ENCODE data around the gene MTURN.
"Not testable (repeated sequence)": the region's sequence is repeated elsewhere in the genome, so short reads cannot be mapped to it uniquely, and the experiment has no call there.

MTURN gene

GRCh38 chr7:30134611-30135300, at the start of gene MTURN:
Gene MTURN, plus strand, starts transcription at chr7:30134986. Its CDS starts 151 bp downstream, at chr7:30135137.
- no peak for DNase-seq

- no peak for DNase-seq
Observed at GRCh38 chr7:30086529-30086928, 48.3 kb upstream of the MTURN start.

- no peak for DNase-seq
Observed at GRCh38 chr7:30087371-30087770, 47.4 kb upstream of the MTURN start.

DNA sequence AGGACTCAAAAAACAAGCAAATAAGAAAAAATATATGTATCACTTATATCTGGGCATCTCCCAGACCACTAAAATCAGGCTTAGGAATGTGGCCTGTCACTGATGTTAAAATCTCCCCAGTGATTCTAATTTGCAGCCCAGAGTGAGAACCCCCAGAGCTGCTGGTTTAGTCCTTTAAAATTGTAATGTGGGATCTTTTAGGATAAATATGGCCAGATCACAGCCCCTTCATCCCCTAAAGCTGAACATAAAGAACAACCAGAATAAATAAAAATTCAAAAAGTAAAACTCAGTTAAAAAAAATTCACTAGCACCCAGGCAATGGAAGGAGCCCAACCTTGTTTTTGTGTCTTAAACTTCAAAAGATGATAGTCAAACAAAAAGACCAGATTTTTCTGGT, 46.4 kb upstream of the MTURN start:
- DNase-seq: no peak

DNA sequence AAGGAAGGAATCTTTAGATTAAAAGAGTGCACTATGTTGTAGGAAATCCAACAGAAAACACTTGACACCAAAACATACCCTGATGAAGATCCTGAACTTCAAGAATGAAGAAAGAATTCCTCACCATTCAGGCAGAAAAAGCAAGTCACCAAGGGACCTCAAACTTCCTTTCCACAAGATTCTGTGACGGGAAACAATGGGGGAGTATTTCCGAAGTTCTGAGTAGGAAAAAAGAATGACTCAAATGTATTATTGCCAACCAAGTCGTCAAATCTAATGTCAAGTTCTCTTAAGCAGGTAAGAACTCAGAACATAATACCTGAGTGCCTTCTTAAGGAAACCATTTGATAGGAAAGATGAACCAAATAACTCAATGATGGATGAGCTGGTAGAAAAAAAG, 44.7 kb upstream of the MTURN start:
- no peak for DNase-seq

DNA sequence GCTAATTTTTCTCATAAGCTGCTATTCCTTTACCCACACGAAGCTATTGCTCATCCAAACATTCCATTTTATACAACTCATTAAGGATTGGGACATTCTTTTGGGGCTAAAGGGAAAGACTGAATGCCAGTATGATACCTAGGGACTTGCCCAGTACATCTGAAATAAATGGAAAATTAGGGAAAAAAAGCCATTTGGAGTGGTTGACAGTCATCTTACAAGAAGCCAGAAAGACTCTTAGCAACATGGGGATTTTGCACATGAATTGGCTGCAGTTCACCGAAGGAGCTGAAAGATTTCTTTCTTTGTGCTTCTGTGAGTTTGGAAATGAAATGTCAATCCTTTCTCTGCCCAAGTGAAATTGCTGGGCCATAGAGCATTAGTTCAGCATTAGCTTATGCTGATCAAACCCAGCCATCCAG, 43.3 kb upstream of the MTURN start:
- no peak for DNase-seq

- DNase-seq: no peak
Observed at GRCh38 chr7:30091987-30092386, 42.8 kb upstream of the MTURN start.

DNA sequence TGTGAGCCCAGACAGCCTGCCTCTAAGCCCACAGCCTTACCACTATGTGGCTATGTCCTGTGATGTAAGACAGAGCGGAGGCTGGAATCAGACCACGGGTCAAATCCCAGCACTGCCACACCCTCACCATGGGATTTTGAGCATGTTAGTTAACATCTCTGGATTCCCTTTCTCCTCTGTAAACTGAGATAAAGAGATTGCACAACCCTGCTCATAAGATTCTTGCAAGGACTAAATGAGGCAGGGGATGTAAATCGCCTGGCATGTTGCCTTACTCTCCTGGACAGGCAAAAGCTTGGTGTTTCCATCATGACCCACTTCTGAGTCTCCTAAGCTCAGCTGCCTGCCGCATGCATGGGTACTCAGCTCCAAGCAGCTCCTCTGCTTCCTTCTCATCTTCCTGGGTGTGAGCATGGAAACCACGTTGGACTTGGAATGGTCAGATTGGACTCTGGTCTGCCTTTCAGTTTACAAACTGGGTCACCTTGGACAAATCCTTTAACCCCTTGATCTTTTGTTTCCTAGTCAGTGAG, 41.3 kb upstream of the MTURN start:
- no peak for DNase-seq

GRCh38 chr7:30098599-30098998, 36.2 kb upstream of the MTURN start:
- DNase-seq: not testable (repeated sequence)

GRCh38 chr7:30102281-30102680, 32.5 kb upstream of the MTURN start:
- DNase-seq: no peak

- DNase-seq: no peak
Observed at GRCh38 chr7:30104157-30104556, 30.6 kb upstream of the MTURN start.

DNA sequence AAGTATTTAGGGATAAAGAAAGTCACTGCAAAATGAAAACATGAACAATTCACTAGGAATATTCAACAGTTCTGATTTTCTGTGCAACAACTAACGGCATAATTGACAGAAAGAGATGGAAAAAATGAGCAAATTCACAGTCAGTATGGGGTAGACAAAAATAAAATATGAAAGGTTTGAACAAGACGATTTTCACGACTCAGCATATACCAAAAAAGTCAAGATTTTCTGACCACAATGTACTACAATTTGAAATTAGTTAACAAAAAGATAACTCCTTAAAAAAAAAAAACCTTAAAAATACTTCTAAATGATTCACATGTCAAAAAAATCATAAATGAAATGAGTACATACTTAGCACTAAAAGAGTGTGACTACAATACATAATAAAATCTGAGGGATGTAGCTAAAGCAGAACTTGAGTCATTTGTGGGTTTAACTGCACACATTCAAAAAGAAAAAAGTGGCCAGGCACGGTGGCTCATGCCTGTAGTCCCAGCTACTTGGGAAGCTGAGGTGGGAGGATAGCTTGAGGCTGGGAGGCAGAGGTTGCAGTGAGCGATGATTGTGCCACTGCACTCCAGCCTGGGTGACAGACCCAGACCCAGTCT, 22.6 kb upstream of the MTURN start:
- no peak for DNase-seq

- no peak for DNase-seq
Observed at GRCh38 chr7:30113144-30113543, 21.6 kb upstream of the MTURN start.

DNA sequence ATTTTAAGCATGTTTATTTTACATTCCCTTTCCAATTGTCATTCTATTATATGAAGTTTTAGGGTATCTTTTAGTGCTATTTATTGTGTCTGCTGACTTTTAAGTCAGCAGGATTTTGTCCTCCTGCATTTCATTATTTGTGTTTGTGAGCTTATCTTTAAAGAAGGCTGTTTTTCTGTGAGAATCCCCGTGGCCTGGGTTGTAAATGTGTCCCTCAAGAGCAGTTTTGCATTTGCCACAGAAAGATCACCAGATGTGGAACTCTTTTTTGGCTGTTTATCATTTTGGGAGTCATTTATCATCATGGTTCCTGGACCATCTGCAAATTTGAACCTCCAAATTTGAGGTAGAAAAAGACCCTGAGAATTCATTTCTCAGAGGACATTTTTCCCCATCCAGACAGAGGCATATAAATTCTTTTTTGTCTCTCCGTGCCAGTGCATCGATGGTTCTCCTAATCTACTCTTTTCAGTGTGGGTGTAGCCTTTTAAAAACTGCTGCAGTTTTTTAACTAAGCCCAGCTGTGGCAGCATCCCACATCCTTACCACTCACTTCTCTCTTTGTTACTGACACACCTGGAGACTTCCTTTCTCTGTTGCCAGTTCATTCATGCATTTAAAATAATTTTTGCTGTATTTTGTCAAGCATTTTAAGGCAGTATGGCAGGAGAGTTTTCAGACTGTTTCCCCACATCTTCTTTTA, 20.1 kb upstream of the MTURN start:
- no peak for DNase-seq

GRCh38 chr7:30115709-30116297, 19.0 kb upstream of the MTURN start:
- no peak for DNase-seq

GRCh38 chr7:30116771-30117170, 18.0 kb upstream of the MTURN start:
- no peak for DNase-seq

- DNase-seq: no peak
Observed at GRCh38 chr7:30117896-30118295, 16.9 kb upstream of the MTURN start.

GRCh38 chr7:30119890-30120577, 14.8 kb upstream of the MTURN start:
- no peak for DNase-seq

- DNase-seq: no peak
Observed at GRCh38 chr7:30133736-30134610, 813 bp upstream of the MTURN start.

- DNase-seq: no peak
Observed at GRCh38 chr7:30135301-30136116, 723 bp downstream of the MTURN start.
